Colonic mucosa (tissue), 4 donors: ENCODE results near the gene PRTN3. TPM values are rescaled to one million over a fixed set of nuclear protein-coding genes. Genes with fewer than 3 reads are reported as not detected.

Source experiments
- DNase-seq: peaks from one replicate; pipeline ENCODE4 v3.0.0-alpha.2; 2020
- H3K27ac ChIP-seq: fragments of 200-600 bp; one replicate; pipeline ENCODE4 v1.8.0; 2021
- H3K27me3 ChIP-seq: fragments of 200-600 bp; one replicate; pipeline ENCODE4 v1.8.0; 2021
- H3K36me3 ChIP-seq: fragments of 200-600 bp; one replicate; pipeline ENCODE4 v1.8.0; 2021
- H3K4me1 ChIP-seq: fragments of 200-600 bp; one replicate; pipeline ENCODE4 v1.8.0; 2021; ENCODE audit warnings: mild to moderate bottlenecking
- H3K4me3 ChIP-seq: fragments of 200-600 bp; one replicate; pipeline ENCODE4 v1.8.0; 2021
- H3K9ac ChIP-seq, 2 donors: one replicate each; pipeline ENCODE4 v1.7.0; 2013; ENCODE audit warnings: control low read depth in 2 of 2, low read depth in 2 of 2, low read length in 2 of 2
- H3K9me3 ChIP-seq: fragments of 200-600 bp; one replicate; pipeline ENCODE4 v1.8.0; 2021
- CTCF ChIP-seq: fragments of 200-600 bp; IDR thresholded peaks from one replicate; pipeline ENCODE4 v1.8.0; 2022; ENCODE audit warnings: antibody characterized with exemption, mild to moderate bottlenecking
- intact Hi-C: fragments of 100-400 bp; cut with DNase I; formaldehyde crosslinking; loops from one replicate; pipeline ENCODE4 v1.14.1; 2022
- total RNA-seq, 2 donors: library from RNA; stranded (reverse); fragmentation: NEBNext Ultra II Directional in 1 of 2; extraction: Animal tissue kit (Norgen Biotek cat#: 25700) in 1 of 2; gene quantifications; one replicate each; pipeline ENCODE4 v1.2.1, GENCODE V29; 2021
- donor health status: healthy.
- donor health status: DM: no; HTN: no; CAD: no.
- donor health status: DM: no; HTN: no; CAD: no.

PRTN3 gene
- total RNA-seq, 2 donors from 2014 or later, result not detected

- DNase-seq, result no peak
- intact Hi-C loops, result no loop called here
- H3K4me1 ChIP-seq, result peaks cover 5% of the 10 kb centered on the region
- TF ChIP-seq CTCF, result no peak
- H3K27ac ChIP-seq, result no peak overlapping the region
- no peaks in the 10 kb centered on the region for H3K27me3 ChIP-seq
- no peak overlapping the region for H3K4me3 ChIP-seq
- H3K9ac ChIP-seq, result no peak overlapping the region
- H3K9me3 ChIP-seq, result no peaks in the 10 kb centered on the region
- no peaks in the 10 kb centered on the region for H3K36me3 ChIP-seq
Observed at GRCh38 chr19:870963-871401, 30.2 kb downstream of the PRTN3 start.

- H3K9ac ChIP-seq, result peak overlapping the region in 1 of 2 donors; percentile 66
- H3K9me3 ChIP-seq, result no peaks in the 10 kb centered on the region
- H3K4me1 ChIP-seq, result peaks cover 5% of the 10 kb centered on the region
- peak overlapping the region; percentile 22 for H3K4me3 ChIP-seq
- no peaks in the 10 kb centered on the region for H3K36me3 ChIP-seq
- DNase-seq, result no peak
- intact Hi-C loops, result no loop called here
- H3K27ac ChIP-seq, result peak overlapping the region; percentile 73
- no peak for TF ChIP-seq CTCF
- H3K27me3 ChIP-seq, result no peaks in the 10 kb centered on the region
Observed at GRCh38 chr19:871446-872265, 30.9 kb downstream of the PRTN3 start.

GRCh38 chr19:872266-872951 is 31.6 kb downstream of the PRTN3 start:
- H3K27ac ChIP-seq, result peak overlapping the region; percentile 73
- intact Hi-C loops, result no loop called here
- peaks cover 5% of the 10 kb centered on the region for H3K4me1 ChIP-seq
- TF ChIP-seq CTCF, result no peak
- H3K36me3 ChIP-seq, result no peaks in the 10 kb centered on the region
- no peaks in the 10 kb centered on the region for H3K27me3 ChIP-seq
- H3K4me3 ChIP-seq, result peak overlapping the region; percentile 22
- no peaks in the 10 kb centered on the region for H3K9me3 ChIP-seq
- peak; percentile 92 for DNase-seq
- H3K9ac ChIP-seq, result peak overlapping the region in 1 of 2 donors; percentile 66

GRCh38 chr19:873084-873483 is 32.3 kb downstream of the PRTN3 start:
- Histone ChIP-seq H3K36me3 (no peaks in the 10 kb centered on the region), H3K9ac (no peak overlapping the region), H3K4me1 (peaks cover 5% of the 10 kb centered on the region), H3K4me3 (no peak overlapping the region), H3K27ac (no peak overlapping the region), H3K9me3 (no peaks in the 10 kb centered on the region), H3K27me3 (no peaks in the 10 kb centered on the region)
- intact Hi-C loops, result no loop called here
- peak; percentile 74 for DNase-seq
- no peak for TF ChIP-seq CTCF

- H3K36me3 ChIP-seq, result no peaks in the 10 kb centered on the region
- TF ChIP-seq CTCF, result no peak
- intact Hi-C loops, result no loop called here
- no peaks in the 10 kb centered on the region for H3K27me3 ChIP-seq
- no peak for DNase-seq
- H3K9ac ChIP-seq, result no peak overlapping the region
- H3K9me3 ChIP-seq, result no peaks in the 10 kb centered on the region
- no peak overlapping the region for H3K27ac ChIP-seq
- peaks cover 5% of the 10 kb centered on the region for H3K4me1 ChIP-seq
- no peak overlapping the region for H3K4me3 ChIP-seq
Observed at GRCh38 chr19:873561-874041, 32.8 kb downstream of the PRTN3 start.
